Measurements from ENCODE around the gene CAMK1D. TPM values are rescaled to one million over a fixed set of nuclear protein-coding genes. Genes with fewer than 3 reads are reported as not detected.

The CAMK1D gene
- total and polyA plus RNA-seq, 11 donors = 1.4 to 16.0 (median 2.5) TPM

DNA sequence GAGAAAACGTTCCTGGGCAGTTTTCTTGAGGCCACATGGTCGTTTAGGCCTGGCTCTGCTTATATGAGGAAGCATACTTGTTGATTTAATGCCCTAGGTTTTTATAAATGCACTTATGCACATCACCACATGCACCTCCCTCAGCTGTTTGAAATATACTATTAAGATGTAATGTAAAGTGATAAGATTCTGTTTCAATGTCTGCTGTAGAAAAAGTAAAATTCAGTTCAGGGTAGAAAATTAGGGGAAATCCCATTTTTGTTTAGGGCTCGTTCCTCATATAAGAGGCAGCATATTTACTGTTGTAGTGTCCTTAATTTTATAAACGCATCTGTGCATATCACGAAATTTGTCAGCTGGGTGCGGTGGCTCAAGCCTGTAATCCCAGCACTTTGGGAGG, 7.8 kb upstream of the CAMK1D start:
- no peak for TF ChIP-seq POLR2A (IDR thresholded peaks at IDR 0.05)
- TF ChIP-seq, protein P1, sequence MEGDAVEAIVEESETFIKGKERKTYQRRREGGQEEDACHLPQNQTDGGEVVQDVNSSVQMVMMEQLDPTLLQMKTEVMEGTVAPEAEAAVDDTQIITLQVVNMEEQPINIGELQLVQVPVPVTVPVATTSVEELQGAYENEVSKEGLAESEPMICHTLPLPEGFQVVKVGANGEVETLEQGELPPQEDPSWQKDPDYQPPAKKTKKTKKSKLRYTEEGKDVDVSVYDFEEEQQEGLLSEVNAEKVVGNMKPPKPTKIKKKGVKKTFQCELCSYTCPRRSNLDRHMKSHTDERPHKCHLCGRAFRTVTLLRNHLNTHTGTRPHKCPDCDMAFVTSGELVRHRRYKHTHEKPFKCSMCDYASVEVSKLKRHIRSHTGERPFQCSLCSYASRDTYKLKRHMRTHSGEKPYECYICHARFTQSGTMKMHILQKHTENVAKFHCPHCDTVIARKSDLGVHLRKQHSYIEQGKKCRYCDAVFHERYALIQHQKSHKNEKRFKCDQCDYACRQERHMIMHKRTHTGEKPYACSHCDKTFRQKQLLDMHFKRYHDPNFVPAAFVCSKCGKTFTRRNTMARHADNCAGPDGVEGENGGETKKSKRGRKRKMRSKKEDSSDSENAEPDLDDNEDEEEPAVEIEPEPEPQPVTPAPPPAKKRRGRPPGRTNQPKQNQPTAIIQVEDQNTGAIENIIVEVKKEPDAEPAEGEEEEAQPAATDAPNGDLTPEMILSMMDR (IDR thresholded peaks at IDR 0.05) = no peak

GRCh38 chr10:12344375-12345110, 4.8 kb upstream of the CAMK1D start:
- Histone ChIP-seq H3K4me3 (no peak overlapping the region), H3K36me3 (no peaks in the 10 kb centered on the region), H3K27ac (no peak overlapping the region), H3K27me3 (peaks cover 0 to 3% (median 0%) of the 10 kb centered on the region in 9 donors), H3K9me3 (peaks cover 0 to 10% (median 0%) of the 10 kb centered on the region in 12 donors), H3K4me1 (peaks cover 0 to 16% (median 6%) of the 10 kb centered on the region in 12 donors)
- TF ChIP-seq POLR2A (IDR thresholded peaks at IDR 0.05) = no peak
- TF ChIP-seq, protein P1 (IDR thresholded peaks at IDR 0.05) = no peak
- DNase-seq (no peak), ATAC-seq (no peak)
- 83 to 89% (median 86%) methylated on average over 3 of the region's 3 CpGs for WGBS, 4 donors
- intact Hi-C loops (cut with DNase I) = no loop called here

More for the DNA sequence above, 7.8 kb upstream of the CAMK1D start:
- H3K36me3 ChIP-seq = no peaks in the 10 kb centered on the region
- WGBS, 4 donors = 77 to 84% (median 82%) methylated on average over 6 of the region's 6 CpGs
- no peak for DNase-seq
- H3K27ac ChIP-seq = no peak overlapping the region
- ATAC-seq = no peak
- peaks cover 0 to 10% (median 0%) of the 10 kb centered on the region in 12 donors for H3K9me3 ChIP-seq
- no peak overlapping the region for H3K4me3 ChIP-seq
- H3K4me1 ChIP-seq = no peaks in the 10 kb centered on the region
- H3K27me3 ChIP-seq = no peaks in the 10 kb centered on the region
- intact Hi-C loops (cut with DNase I) = no loop called here

DNA sequence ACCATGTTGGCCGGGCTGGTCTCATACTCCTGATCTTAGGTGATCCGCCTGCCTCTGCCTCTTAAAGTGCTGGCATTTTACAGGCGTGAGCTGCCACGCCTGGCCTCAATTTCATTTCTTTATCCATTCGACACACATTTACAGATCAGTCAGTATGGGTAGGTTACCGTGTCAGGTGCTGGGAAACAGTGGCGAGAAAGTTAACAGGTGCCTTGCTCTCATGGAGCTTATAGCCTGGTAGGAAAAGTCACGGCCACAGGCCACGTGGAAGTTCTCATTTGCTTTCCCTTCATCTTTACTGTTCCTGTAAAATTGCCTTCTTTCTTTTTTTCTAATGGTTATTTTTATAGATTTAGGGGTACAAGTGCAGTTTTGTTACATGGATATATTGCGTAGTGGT, 2.6 kb upstream of the CAMK1D start:
- H3K27ac ChIP-seq = no peak overlapping the region
- H3K36me3 ChIP-seq = no peaks in the 10 kb centered on the region
- intact Hi-C loops (cut with DNase I) = no loop called here
- TF ChIP-seq, protein P1 (IDR thresholded peaks at IDR 0.05) = no peak
- no peak for TF ChIP-seq POLR2A (IDR thresholded peaks at IDR 0.05)
- H3K27me3 ChIP-seq = peaks cover 0 to 7% (median 0%) of the 10 kb centered on the region in 9 donors
- H3K9me3 ChIP-seq = peaks cover 0 to 10% (median 0%) of the 10 kb centered on the region in 12 donors
- WGBS, 4 donors = 86 to 96% (median 93%) methylated on average over 10 of the region's 10 CpGs
- H3K4me1 ChIP-seq = peaks cover 0 to 30% (median 14%) of the 10 kb centered on the region in 12 donors
- DNase-seq (no peak), ATAC-seq (no peak)
- H3K4me3 ChIP-seq = no peak overlapping the region

- no peaks in the 10 kb centered on the region for H3K36me3 ChIP-seq
- TF ChIP-seq, protein P1 (IDR thresholded peaks at IDR 0.05) = no peak
- no peak for TF ChIP-seq POLR2A (IDR thresholded peaks at IDR 0.05)
- ATAC-seq (peak in 1 of 4 donors; percentile 2), DNase-seq (peak in 2 of 5 donors; percentile 13 to 22)
- peak overlapping the region; percentile 45 to 94 (median 82) for H3K4me3 ChIP-seq
- H3K27ac ChIP-seq = peak overlapping the region in 11 of 12 donors; percentile 17 to 90 (median 66)
- peaks cover 0 to 4% (median 0%) of the 10 kb centered on the region in 12 donors for H3K9me3 ChIP-seq
- peaks cover 0 to 30% (median 14%) of the 10 kb centered on the region in 12 donors for H3K4me1 ChIP-seq
- 25 to 37% (median 28%) methylated on average over 17 to 24 of the region's 24 CpGs for WGBS, 4 donors
- H3K27me3 ChIP-seq = peaks cover 0 to 7% (median 0%) of the 10 kb centered on the region in 9 donors
- intact Hi-C loops (cut with DNase I) = no loop called here
These were observed 965 bp upstream of the CAMK1D start for GRCh38 chr10:12348294-12348869.

Measured in heart left ventricle (tissue), 16 donors.